Gastrocnemius medialis (tissue), 4 donors: Measurements from ENCODE around the gene ABHD17C. TPM values are rescaled to one million over a fixed set of nuclear protein-coding genes. Genes with fewer than 3 reads are reported as not detected.

ENCODE experiments used
- ATAC-seq, 2 donors: fragments of 150-250 bp; one replicate each; pipeline ENCODE4 v1.9.1; 2016
- DNase-seq, 2 donors: peaks; one replicate each; pipeline ENCODE4 v3.0.0-alpha.2; 2019
- H3K27ac ChIP-seq, 4 donors: fragments of 200-600 bp; sonication (generic); 1 replicate in 1 of 4; 2 replicates in 3 of 4; pipeline ENCODE4 v1.5.1; 2016 to 2018; ENCODE audit warnings: mild to moderate bottlenecking in 2 of 4, moderate library complexity in 1 of 4
- H3K27me3 ChIP-seq, 3 donors: fragments of 200-600 bp; sonication (generic) in 2 of 3; 1 replicate in 1 of 3; 2 replicates in 2 of 3; pipeline versions ENCODE4 v1.5.1 to v1.6.0; 2016 to 2019; ENCODE audit warnings: mild to moderate bottlenecking in 1 of 3, moderate library complexity in 1 of 3
- H3K36me3 ChIP-seq, 2 donors: fragments of 200-600 bp; sonication (generic) in 1 of 2; one replicate each; pipeline ENCODE4 v1.5.1; 2017 to 2018
- H3K4me1 ChIP-seq, 2 donors: fragments of 200-600 bp; sonication (generic) in 1 of 2; one replicate each; pipeline ENCODE4 v1.5.1; 2016 to 2017; ENCODE audit warnings: mild to moderate bottlenecking in 2 of 2
- H3K4me3 ChIP-seq, 4 donors: fragments of 200-600 bp; sonication (generic) in 3 of 4; 1 replicate in 1 of 4; 2 replicates in 3 of 4; pipeline ENCODE4 v1.5.1; 2016 to 2019; ENCODE audit warnings: mild to moderate bottlenecking in 2 of 4
- H3K9me3 ChIP-seq, 3 donors: fragments of 200-600 bp; sonication (generic) in 2 of 3; 1 replicate in 1 of 3; 2 replicates in 2 of 3; pipeline ENCODE4 v1.5.1; 2016 to 2019
- CTCF ChIP-seq, 5 experiments: fragments of 450-650 bp in 3 of 5; fragments of 200-600 bp in 2 of 5; sonication (generic) in 2 of 5; IDR thresholded peaks in 4 of 5; conservative IDR thresholded peaks in 1 of 5; 1 replicate in 4 of 5; 2 replicates in 1 of 5; pipeline ENCODE4 v1.5.1; 2016 to 2019; ENCODE audit warnings: antibody characterized with exemption in 5 of 5, mild to moderate bottlenecking in 3 of 5, moderate library complexity in 3 of 5
- POLR2A ChIP-seq, 2 donors: fragments of 450-650 bp; IDR thresholded peaks; one replicate each; pipeline ENCODE4 v1.6.1; 2017; ENCODE audit warnings: antibody characterized with exemption in 2 of 2, mild to moderate bottlenecking in 2 of 2, moderate library complexity in 2 of 2
- in situ Hi-C, 4 donors: fragments of 200-750 bp; cut with MboI; loops; one replicate each; pipeline versions ENCODE4 v1.15.0 to v1.8.0; 2017; ENCODE audit warnings: low sequenced_read_pairs in 4 of 4
- intact Hi-C: fragments of 100-400 bp; cut with DNase I; formaldehyde crosslinking; loops from one replicate; pipeline ENCODE4 v1.15.1; 2023; ENCODE audit warnings: low total_unique reads
- total RNA-seq, 4 donors: library from RNA; depleted of rRNA; stranded (reverse); fragments of >200 nt; gene quantifications; one replicate each; pipeline versions ENCODE4 v1.1.0 to v1.2.3, GENCODE V29; 2016

Gene ABHD17C
- total RNA-seq, 4 donors from 2014 or later = 0.98 to 3.3 (median 2.5) TPM; not detected in 1

GRCh38 chr15:80783260-80783659, 88.2 kb downstream of the ABHD17C start:
- no peak for TF ChIP-seq POLR2A (IDR thresholded peaks at IDR 0.05)
- TF ChIP-seq CTCF (IDR thresholded peaks at IDR 0.05 in 4 of 5, conservative IDR thresholded peaks at IDR 0.05 in 1 of 5) = no peak
- Histone ChIP-seq H3K27ac (no peak overlapping the region), H3K4me1 (peaks cover 10 to 13% of the 10 kb centered on the region in 2 donors), H3K4me3 (no peak overlapping the region), H3K9me3 (no peaks in the 10 kb centered on the region), H3K27me3 (peaks cover 26 to 28% (median 27%) of the 10 kb centered on the region in 3 donors), H3K36me3 (no peaks in the 10 kb centered on the region)
- in situ Hi-C loops (loop anchor here in 2 of 4 donors (25.0 kb wide), 2 partner anchors 179 to 221 kb away; no protein-coding TSS in a partner anchor), intact Hi-C loops (no loop called here)
- DNase-seq (no peak), ATAC-seq (no peak)

GRCh38 chr15:80785335-80785734, 90.2 kb downstream of the ABHD17C start:
- no peaks in the 10 kb centered on the region for H3K9me3 ChIP-seq
- peaks cover 8 to 14% (median 12%) of the 10 kb centered on the region in 3 donors for H3K27me3 ChIP-seq
- no peaks in the 10 kb centered on the region for H3K36me3 ChIP-seq
- no peak overlapping the region for H3K27ac ChIP-seq
- intact Hi-C loops (no loop called here), in situ Hi-C loops (loop anchor here in 2 of 4 donors (25.0 kb wide), 2 partner anchors 177 to 223 kb away; no protein-coding TSS in a partner anchor)
- no peak for DNase-seq
- TF ChIP-seq CTCF (IDR thresholded peaks at IDR 0.05 in 4 of 5, conservative IDR thresholded peaks at IDR 0.05 in 1 of 5) (no peak), POLR2A (IDR thresholded peaks at IDR 0.05) (no peak)
- H3K4me1 ChIP-seq = peaks cover 0 to 3% of the 10 kb centered on the region in 2 donors
- no peak overlapping the region for H3K4me3 ChIP-seq
- no peak for ATAC-seq

- Histone ChIP-seq H3K9me3 (no peaks in the 10 kb centered on the region), H3K4me3 (no peak overlapping the region), H3K4me1 (no peaks in the 10 kb centered on the region), H3K27ac (no peak overlapping the region), H3K36me3 (no peaks in the 10 kb centered on the region), H3K27me3 (peaks cover 7 to 9% (median 7%) of the 10 kb centered on the region in 3 donors)
- TF ChIP-seq CTCF (IDR thresholded peaks at IDR 0.05 in 4 of 5, conservative IDR thresholded peaks at IDR 0.05 in 1 of 5) (no peak), POLR2A (IDR thresholded peaks at IDR 0.05) (no peak)
- in situ Hi-C loops = loop anchor here in 2 of 4 donors (25.0 kb wide), 2 partner anchors 176 to 224 kb away; no protein-coding TSS in a partner anchor
- intact Hi-C loops = no loop called here
- DNase-seq = no peak
- no peak for ATAC-seq
Measured at GRCh38 chr15:80785811-80786354, 90.8 kb downstream of the ABHD17C start.

- DNase-seq (no peak), ATAC-seq (no peak)
- Histone ChIP-seq H3K27me3 (peaks cover 0 to 3% (median 3%) of the 10 kb centered on the region in 3 donors), H3K27ac (no peak overlapping the region), H3K9me3 (no peaks in the 10 kb centered on the region), H3K4me3 (no peak overlapping the region), H3K4me1 (no peaks in the 10 kb centered on the region), H3K36me3 (no peaks in the 10 kb centered on the region)
- TF ChIP-seq CTCF (IDR thresholded peaks at IDR 0.05 in 4 of 5, conservative IDR thresholded peaks at IDR 0.05 in 1 of 5) (no peak), POLR2A (IDR thresholded peaks at IDR 0.05) (no peak)
- intact Hi-C loops = no loop called here
- in situ Hi-C loops = loop anchor here in 2 of 4 donors (25.0 kb wide), 2 partner anchors 175 to 225 kb away; no protein-coding TSS in a partner anchor
Measured at GRCh38 chr15:80787316-80787715, 92.2 kb downstream of the ABHD17C start.
